GM10847 (cell line): ENCODE data around the gene LOXL4.

Experiments
- POLR2A ChIP-seq: IDR thresholded peaks from 2 replicates; pipeline ENCODE4 v1.6.1; 2011; ENCODE audit not compliant: insufficient read length; ENCODE audit errors: extremely low read depth

The LOXL4 gene

DNA sequence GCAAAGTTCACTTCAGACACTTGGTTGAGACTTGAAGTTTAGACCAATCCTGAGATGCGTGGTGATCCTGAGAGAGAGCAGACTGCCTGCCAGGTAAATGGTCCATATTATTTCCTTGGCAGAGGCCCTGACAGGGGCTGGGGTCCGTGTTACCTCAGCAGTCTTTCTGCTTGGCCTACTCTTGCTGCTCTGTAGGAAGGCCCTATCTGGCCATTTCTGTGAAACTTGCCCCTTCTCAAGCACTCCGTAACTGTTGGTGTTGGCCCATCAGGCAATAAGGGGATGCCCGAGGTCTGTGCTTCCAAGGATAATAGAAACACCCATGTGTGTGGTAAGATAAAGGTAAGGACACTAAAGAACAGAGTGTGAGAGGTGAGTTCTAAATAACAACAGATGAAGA is 20.0 kb downstream of the LOXL4 start:
- no peak for TF ChIP-seq POLR2A

DNA sequence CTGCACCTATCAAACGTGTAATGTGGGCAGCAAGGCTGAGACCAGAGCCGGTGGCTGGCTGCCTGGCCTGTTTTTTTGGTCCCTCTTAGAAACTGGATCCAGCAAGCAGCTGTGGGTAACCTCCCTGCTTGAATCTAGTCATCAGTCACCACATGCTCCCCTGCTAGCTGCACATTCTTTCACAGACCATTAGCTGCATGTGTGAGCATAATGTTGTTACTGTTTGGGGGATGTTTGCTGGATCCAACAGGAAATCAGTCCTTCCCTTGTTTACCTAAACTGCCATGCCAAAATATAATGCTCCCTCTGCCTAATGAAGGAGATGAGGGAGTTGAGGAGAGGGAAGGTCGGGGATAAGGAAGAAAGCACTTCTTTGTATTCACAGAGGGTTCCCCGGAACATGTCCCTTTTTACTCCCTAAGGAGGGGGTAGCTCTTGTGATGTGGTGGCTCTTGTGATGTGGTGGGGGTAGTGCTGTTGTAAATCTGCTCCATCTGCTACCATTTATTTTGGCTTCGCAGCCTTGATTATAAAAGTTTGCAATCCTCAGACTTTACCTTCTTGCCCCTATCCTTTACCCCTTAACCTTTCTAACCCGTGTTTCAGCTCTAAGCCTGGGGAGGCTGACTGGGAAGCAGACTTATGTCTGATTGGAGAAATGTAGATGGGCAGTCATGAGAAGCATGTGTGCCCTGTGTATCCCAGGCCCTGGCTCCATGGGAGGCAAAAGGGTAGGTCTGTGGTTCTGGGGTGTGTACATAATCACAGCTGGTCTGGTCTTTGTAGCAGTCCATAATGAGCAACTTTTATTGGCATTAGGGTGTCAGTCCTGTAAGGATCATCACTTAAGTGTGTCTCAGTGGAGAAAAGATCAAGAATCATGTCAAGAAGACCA is 20.8 kb downstream of the LOXL4 start:
- no peak for TF ChIP-seq POLR2A

DNA sequence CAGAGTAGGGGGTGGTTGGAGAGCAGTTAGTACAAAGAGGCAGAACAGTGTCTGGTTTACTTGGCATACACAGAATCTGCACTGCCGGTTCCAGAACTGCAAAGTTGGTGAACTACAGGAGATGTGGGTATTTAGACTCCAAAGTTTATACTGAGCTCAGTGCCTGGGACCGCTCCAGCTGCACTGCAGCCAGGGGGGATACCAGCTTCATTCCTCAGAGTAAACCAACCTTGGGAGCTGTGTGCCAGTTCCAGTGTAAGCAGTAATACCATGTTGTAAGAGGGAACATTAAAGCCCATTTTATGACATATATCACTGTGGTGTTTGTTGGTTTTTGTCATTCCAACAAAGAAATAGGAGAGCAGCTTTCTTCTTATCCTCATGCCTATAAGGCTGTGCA is 23.4 kb downstream of the LOXL4 start:
- no peak for TF ChIP-seq POLR2A

DNA sequence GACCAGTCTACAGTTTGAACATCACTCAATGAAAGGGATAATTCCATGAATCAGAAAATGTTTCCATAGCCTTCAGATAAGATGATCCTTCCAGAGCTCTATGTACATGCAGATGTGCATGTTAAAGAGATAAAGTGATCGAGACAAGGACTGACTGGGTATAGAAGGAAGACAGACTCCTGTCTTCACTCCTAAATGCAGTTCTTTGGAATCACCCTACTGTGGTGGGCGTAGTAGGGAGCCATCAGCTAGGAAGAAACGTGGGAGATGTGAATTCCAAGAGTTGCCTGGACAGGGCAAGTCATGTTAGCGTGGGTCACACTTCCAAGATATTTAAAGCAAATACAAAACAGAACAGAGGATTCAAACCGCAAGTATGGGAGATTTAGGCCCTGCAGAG is 23.9 kb downstream of the LOXL4 start:
- no peak for TF ChIP-seq POLR2A

DNA sequence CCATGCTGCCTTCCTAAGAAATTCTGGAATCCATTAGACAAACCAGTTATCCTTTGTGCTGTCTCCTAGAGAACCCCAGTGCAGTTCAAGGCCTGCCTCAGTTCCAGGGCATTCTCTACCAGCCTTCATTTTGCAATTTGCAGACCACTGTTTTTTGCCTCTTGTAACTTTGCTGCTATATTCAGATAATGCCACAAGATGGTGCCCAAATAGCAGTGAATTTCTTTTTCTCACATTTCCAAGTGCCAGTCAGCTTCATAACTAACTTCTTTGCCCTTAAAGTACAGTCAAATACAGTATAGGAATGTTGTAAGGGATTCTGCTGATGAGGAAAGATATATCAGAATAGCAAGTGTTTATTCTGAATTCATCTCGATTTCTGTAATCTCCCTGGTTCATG is 25.2 kb downstream of the LOXL4 start:
- TF ChIP-seq POLR2A = no peak

DNA sequence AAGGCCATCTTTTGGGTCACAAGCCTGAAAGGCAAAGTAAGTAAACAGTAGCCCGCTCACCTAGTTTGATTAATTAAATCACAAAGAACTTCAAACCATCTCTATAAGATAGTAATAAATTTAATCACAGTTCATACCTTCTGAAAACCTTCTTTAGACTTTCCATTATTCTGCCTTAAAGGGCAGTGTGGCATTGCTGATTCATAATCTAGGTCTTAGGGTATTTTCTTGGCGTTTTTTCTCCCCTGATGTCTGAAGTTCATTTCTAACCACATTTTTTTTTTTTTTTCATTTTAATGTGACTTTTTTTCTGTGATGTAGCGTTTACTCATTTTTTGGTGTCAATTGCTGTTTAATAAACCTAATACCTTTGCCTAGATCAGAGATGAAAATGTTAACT is 27.5 kb downstream of the LOXL4 start:
- TF ChIP-seq POLR2A = no peak

DNA sequence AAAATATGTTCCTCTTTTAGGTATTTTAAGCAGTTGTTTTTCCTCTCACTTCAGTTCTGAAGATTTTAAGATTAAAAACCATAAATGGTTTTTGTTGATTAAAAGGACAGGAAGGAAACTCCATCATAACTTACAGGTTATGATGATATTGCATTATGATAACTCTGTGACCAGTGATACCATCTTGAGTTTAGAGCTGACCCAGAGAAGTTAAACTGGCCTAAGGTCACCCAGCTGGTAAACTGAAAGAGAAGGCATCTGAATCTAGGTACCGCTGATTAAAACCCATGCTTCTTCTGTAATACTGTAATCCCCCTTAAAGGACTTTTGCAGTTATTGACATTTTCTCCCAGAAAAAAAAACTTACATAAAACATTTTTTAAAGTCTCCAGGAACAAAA is 29.6 kb downstream of the LOXL4 start:
- no peak for TF ChIP-seq POLR2A

DNA sequence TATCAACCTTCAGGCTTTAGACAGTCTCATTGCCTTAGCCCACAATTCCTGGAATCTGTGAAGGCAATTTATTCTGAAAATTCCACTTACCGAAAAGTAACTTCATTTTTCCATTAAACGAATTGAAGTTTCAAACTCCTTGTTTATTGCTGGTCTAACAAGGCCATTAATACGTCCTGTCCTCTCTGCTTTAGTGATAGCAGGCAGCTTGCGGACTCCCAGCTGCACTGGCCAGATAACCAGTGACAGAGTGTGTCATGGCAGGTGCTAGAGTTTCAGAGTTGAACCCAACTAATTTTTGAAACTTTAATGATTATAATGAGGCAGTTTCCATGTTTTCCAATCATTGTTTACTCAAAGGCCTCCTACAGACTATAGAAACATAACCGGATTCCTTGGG is 31.1 kb downstream of the LOXL4 start:
- no peak for TF ChIP-seq POLR2A

DNA sequence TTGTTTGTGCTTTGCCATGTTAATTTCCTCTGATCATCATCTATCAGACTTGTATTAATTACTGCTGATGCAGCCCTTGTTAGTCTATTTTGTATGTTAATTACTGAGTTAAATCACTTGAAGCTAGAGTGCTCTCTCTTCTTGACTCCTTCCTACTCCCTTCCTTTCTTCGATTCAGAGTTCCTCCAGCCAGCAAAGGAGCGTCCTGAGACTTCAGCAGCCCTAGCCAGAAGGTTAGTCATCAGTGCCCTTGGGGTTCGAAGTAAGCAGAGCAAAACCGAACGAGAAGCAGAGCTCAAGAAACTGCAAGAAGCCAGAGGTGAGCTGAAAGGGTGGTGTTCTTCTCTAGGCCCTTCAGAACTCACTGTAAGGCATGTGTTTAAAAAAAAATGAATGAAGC is 32.1 kb downstream of the LOXL4 start:
- TF ChIP-seq POLR2A = no peak

DNA sequence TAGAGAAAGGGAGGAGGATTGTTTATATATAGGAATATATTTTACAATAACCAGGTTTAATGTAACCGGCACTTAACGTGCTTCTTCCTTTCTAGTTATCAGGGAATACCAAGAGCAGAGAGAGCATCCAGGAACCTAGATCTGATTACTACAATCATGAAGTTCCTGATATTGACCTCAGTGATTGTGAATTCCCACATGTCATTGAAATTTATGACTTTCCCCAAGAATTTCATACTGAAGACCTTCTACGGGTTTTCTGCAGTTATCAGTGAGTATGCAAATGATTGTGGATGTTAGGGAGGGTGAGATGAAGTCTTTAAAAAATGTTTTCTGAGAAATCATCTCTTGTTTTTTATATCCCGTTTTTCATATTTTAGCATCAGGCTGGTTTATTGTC is 36.6 kb downstream of the LOXL4 start:
- no peak for TF ChIP-seq POLR2A

DNA sequence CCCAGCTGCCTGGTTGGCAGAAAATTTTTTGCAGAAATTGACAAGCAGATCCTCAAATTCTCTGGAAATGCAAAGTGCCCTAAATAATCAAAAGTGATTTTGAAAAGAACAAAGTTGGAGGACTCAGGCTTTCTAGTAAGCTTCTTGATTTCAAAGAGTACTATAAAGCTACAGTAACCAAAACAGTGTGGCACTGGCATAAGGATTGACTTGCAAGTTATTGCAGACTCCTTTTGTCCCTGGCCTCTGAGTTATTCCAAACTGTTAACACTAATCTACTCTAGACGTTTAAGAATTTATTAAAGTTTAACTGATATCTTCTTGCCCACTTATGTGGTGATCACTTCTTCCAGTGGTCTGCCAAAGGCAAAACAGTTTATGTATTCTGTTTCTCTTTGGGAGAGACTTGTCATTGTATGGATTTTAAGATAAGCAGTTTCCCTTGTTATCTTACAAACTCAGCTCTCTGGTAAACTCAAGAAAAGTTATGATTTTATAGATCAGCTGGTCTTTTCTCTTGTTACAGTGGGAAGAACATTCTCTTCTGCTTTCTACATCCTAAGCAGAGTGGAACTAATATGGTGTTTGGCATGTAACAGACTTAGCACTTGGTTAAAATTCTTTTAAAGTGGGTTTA is 41.4 kb downstream of the LOXL4 start:
- TF ChIP-seq POLR2A = no peak

DNA sequence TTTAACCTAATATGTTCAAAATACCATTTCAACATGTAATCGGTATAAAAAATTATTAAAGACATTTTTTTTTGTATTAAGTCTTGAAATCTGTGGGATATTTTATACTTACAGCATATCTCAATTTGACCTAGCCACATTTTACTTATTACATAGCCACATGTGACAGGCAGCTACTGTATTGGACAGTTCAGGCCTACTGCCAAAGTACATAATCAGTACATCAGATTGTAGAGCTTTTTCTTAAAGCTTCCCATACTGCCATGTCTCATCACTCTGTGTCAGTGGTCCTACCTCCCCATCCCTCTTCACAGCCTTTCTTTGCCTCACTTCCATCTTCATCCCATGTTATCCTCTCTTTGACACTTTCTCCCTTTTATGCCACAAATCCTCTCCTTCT is 43.0 kb downstream of the LOXL4 start:
- no peak for TF ChIP-seq POLR2A

DNA sequence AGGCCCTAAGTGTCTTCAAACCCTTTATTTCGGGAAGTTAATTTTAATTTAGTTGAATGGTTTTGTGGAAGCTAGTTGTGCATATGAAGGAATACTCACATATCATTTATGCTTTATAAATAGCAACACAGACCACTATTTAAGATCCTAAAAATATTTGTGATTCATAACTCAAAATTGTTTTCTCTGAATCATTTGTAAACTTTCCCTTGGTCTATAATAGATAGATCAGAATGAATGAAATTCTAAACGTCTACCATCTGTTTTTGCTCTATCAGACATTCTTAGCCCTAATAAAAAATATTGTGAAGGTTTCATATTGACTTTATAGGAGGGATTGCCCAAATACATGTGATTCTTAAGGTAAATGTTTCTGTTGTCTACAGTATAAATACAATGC is 43.5 kb downstream of the LOXL4 start:
- no peak for TF ChIP-seq POLR2A

DNA sequence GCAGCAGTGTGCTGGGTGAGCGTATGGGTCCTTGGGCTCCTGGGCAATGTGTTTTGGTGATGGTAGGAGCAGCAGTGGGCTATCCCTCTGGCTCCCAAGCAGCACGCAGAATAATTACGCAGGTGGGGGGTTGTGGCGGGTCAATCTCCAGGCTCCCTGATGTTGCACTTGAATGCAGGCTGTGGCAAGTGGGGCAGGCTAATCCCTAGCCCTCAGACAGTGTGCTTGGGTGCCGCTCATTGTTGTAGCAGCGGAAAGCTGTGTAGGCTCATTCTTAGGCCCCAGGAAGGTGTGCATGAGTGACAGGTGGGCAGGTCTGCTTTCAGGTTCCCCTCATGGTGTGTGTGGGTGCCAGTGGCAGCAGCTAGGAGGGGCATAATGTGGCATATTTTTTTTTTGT is 44.1 kb downstream of the LOXL4 start:
- no peak for TF ChIP-seq POLR2A

DNA sequence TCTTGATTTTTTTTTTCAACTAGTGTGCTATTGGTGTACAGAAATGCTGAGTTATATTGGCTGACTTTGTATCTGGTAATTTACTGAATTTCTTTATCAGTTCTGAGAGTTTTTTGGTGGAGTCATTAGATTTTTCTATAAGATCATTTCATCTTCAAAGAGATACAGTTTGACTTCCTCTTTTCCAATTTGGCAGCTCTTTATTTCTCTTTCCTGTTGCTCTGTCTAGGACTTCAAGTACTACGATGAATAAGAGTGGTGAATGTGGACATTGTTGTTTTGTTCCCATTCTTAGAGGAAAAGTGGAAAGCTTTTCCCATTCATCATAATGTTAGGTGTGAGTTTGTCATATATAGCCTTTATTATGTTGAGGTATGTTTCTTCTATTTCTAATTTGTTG is 50.2 kb downstream of the LOXL4 start:
- no peak for TF ChIP-seq POLR2A

DNA sequence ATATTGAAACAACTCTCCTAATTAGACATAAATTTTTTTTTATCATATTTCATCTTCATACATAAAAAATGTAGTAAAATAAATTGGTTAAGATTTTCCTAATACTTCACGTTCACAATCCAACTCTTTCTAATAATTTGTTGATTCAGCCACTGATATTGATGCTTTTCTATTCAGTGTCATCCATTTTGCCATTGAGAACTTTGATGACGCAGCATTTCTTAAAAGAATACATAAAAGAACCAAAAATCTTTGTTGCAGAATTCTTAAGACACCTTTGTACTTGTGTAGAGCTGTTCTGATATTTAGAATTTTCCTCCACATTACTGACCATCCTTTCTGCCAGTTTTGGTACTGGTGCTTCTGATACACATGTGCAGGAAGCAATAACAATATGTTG is 52.6 kb downstream of the LOXL4 start:
- TF ChIP-seq POLR2A = no peak

DNA sequence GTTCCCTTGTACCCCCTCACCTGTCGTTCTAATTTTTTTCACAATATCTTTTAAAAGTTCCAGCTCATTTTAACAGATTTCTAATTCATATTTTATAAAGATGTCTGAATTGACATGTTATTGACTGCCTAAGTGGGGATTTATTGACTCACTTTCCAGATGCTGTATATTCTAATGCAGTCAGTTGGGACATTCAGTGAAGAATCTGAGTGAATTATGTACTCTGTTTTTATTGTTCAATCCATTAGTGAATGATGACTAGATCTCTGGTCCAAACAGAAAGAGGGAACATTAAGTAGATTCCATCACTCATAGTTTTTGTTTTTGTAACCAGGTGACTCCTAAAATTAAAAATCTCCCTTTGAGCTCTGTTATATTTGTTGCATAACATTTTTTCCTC is 54.3 kb downstream of the LOXL4 start:
- TF ChIP-seq POLR2A = no peak

DNA sequence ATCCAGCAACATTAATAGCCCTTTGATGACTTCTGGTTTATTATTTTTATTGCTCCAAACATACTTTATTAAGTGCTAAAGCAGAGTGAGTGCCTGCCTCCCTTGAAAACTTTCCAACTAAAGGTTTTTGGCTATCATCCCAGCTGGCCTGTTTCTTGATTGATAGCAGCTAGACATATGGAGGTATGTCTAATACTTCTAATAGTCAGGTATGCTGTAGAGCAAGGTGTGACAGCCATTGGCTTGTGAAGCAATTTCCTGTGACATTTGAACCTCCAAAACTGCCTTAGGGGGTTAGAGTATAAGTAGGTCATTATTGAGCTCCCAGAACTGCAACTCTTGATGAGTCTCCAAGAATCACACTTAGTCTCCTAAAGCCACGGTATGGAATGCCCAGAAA is 55.8 kb downstream of the LOXL4 start:
- no peak for TF ChIP-seq POLR2A

DNA sequence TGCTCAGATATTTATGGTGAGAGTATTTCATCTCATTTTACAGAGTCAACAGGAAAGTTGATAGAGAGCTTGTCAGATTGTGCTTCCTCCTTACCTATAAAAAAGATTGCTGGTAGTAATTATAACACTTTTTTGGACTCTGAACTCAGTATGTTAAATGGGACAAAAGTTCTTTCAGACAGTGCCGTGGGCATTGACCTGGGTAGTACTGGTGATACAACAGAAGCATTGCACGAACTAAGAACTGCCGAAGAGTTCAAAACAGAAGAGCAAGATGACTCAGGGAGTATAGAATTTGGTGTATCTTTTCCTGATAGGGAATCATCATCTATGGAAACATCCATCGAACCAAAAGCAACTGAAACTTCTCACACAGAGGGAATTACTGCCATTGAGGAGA is 58.6 kb downstream of the LOXL4 start:
- TF ChIP-seq POLR2A = no peak
